Ishikawa (cell line): ENCODE measurements around the gene GRAMD4.

ENCODE experiments used
- CEBPB ChIP-seq: IDR thresholded peaks from 2 replicates; pipeline ENCODE4 v1.6.1; 2012
- CREB1 ChIP-seq: IDR thresholded peaks from 2 replicates; pipeline ENCODE4 v1.6.1; 2012; ENCODE audit warnings: low read depth
- EGR1 ChIP-seq: IDR thresholded peaks from 2 replicates; pipeline ENCODE4 v1.6.1; 2012
- EP300 ChIP-seq: IDR thresholded peaks from 2 replicates; pipeline ENCODE4 v1.6.1; 2012; ENCODE audit warnings: borderline replicate concordance
- FOXM1 ChIP-seq: IDR thresholded peaks from 2 replicates; pipeline ENCODE4 v1.6.1; 2012; ENCODE audit warnings: low read depth, borderline replicate concordance
- MAX ChIP-seq: IDR thresholded peaks from 2 replicates; pipeline ENCODE4 v1.6.1; 2012
- NFIC ChIP-seq: IDR thresholded peaks from 2 replicates; pipeline ENCODE4 v1.6.1; 2012
- RAD21 ChIP-seq: IDR thresholded peaks from 2 replicates; pipeline ENCODE4 v1.6.1; 2012; ENCODE audit warnings: low read depth
- TAF1 ChIP-seq: IDR thresholded peaks from 2 replicates; pipeline ENCODE4 v1.6.1; 2012; ENCODE audit warnings: low read depth, mild to moderate bottlenecking
- TCF12 ChIP-seq: IDR thresholded peaks from 2 replicates; pipeline ENCODE4 v1.6.1; 2012; ENCODE audit warnings: low read depth
- TEAD4 ChIP-seq: IDR thresholded peaks from 2 replicates; pipeline ENCODE4 v1.6.1; 2012
- YY1 ChIP-seq: IDR thresholded peaks from 2 replicates; pipeline ENCODE4 v1.6.1; 2012; ENCODE audit warnings: low read depth
- ZBTB7A ChIP-seq: IDR thresholded peaks from 2 replicates; pipeline ENCODE4 v1.6.1; 2012; ENCODE audit warnings: low read depth
- TF ChIP-seq, protein P1 (sequence below): IDR thresholded peaks from 2 replicates; pipeline ENCODE4 v1.6.1; 2012; ENCODE audit warnings: low read depth, mild to moderate bottlenecking
- TF ChIP-seq, protein P2 (sequence below): IDR thresholded peaks from 2 replicates; pipeline ENCODE4 v1.6.1; 2012

GRAMD4 gene

DNA sequence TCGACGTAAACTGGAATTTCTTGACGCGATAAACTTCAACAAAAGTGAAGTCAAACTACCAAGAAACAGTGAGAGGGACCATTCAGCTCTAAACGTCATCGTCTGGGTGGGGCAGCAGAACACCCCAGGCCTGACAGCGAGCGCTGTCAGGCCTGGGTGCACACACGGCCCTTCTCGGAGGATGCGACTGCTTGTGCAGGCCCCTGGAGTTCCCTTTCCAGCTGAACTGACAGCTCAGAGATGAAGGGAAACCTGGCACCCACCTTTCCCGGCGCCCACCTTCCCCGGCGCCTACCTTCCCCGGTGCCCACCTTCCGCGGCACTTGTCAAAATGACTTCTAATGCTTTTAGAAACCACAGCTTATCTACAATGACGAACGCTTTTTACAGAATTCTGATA is 70.0 kb downstream of the GRAMD4 start:
- no peak for TF ChIP-seq FOXM1
- no peak for TF ChIP-seq CEBPB
- TF ChIP-seq, protein P1, sequence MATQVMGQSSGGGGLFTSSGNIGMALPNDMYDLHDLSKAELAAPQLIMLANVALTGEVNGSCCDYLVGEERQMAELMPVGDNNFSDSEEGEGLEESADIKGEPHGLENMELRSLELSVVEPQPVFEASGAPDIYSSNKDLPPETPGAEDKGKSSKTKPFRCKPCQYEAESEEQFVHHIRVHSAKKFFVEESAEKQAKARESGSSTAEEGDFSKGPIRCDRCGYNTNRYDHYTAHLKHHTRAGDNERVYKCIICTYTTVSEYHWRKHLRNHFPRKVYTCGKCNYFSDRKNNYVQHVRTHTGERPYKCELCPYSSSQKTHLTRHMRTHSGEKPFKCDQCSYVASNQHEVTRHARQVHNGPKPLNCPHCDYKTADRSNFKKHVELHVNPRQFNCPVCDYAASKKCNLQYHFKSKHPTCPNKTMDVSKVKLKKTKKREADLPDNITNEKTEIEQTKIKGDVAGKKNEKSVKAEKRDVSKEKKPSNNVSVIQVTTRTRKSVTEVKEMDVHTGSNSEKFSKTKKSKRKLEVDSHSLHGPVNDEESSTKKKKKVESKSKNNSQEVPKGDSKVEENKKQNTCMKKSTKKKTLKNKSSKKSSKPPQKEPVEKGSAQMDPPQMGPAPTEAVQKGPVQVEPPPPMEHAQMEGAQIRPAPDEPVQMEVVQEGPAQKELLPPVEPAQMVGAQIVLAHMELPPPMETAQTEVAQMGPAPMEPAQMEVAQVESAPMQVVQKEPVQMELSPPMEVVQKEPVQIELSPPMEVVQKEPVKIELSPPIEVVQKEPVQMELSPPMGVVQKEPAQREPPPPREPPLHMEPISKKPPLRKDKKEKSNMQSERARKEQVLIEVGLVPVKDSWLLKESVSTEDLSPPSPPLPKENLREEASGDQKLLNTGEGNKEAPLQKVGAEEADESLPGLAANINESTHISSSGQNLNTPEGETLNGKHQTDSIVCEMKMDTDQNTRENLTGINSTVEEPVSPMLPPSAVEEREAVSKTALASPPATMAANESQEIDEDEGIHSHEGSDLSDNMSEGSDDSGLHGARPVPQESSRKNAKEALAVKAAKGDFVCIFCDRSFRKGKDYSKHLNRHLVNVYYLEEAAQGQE = no peak
- no peak for TF ChIP-seq NFIC
- TF ChIP-seq EP300 = no peak
- TF ChIP-seq TEAD4 = no peak
- no peak for TF ChIP-seq EGR1
- no peak for TF ChIP-seq CREB1
- no peak for TF ChIP-seq MAX
- TF ChIP-seq, protein P2, sequence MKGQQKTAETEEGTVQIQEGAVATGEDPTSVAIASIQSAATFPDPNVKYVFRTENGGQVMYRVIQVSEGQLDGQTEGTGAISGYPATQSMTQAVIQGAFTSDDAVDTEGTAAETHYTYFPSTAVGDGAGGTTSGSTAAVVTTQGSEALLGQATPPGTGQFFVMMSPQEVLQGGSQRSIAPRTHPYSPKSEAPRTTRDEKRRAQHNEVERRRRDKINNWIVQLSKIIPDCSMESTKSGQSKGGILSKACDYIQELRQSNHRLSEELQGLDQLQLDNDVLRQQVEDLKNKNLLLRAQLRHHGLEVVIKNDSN = no peak
- no peak for TF ChIP-seq ZBTB7A
- TF ChIP-seq TCF12 = no peak
- TF ChIP-seq TAF1 = no peak
- TF ChIP-seq RAD21 = no peak
- no peak for TF ChIP-seq YY1

GRCh38 chr22:46691571-46691970 is 71.4 kb downstream of the GRAMD4 start:
- TF ChIP-seq NFIC = no peak
- TF ChIP-seq TEAD4 = no peak
- TF ChIP-seq CREB1 = no peak
- no peak for TF ChIP-seq CEBPB
- TF ChIP-seq, protein P2 = no peak
- TF ChIP-seq RAD21 = no peak
- TF ChIP-seq MAX = no peak
- no peak for TF ChIP-seq EGR1
- TF ChIP-seq EP300 = no peak
- TF ChIP-seq YY1 = no peak
- no peak for TF ChIP-seq FOXM1
- TF ChIP-seq TCF12 = no peak
- TF ChIP-seq TAF1 = no peak

GRCh38 chr22:46693634-46694415 is 73.6 kb downstream of the GRAMD4 start:
- TF ChIP-seq CEBPB (no peak), EP300 (no peak), TCF12 (no peak), NFIC (no peak), RAD21 (no peak), EGR1 (no peak), CREB1 (no peak), FOXM1 (no peak)

DNA sequence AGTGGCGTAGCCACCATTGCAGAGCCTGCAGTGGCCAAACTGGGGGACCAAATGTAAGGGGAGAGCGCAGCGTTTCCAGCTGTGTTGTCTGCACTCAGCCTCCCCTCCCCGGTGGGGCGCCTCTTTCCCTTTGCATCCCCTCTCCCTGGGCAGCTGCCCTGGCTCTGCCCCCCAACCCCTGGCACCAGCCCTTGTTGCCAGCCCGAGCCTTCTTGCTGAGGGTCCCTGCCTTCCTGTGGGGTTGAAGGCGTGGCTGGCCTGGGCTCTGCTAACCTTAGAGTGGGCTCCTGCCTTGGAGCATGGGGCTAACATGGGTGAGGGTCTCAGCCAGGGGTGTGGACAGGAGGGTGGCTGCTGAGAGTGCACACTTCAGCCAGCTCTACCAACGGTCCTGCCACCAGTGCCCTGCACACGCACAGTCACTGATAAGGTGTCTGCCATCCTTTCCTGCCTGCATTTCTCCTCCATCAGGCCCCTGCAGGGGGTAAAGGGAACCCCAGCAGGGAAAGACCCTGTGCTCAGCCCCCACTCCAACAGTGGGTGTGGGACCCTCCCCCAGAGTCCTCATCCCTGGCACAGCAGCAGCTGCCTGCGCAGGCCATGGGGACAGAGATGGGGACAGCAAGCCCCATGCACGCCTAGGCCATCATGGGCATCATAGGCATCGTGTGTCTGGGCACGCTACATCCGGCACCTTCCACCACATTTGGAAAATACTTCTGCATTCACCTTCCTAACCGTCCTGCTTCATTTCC is 74.4 kb downstream of the GRAMD4 start:
- TF ChIP-seq ZBTB7A (no peak), CEBPB (no peak), YY1 (no peak)

DNA sequence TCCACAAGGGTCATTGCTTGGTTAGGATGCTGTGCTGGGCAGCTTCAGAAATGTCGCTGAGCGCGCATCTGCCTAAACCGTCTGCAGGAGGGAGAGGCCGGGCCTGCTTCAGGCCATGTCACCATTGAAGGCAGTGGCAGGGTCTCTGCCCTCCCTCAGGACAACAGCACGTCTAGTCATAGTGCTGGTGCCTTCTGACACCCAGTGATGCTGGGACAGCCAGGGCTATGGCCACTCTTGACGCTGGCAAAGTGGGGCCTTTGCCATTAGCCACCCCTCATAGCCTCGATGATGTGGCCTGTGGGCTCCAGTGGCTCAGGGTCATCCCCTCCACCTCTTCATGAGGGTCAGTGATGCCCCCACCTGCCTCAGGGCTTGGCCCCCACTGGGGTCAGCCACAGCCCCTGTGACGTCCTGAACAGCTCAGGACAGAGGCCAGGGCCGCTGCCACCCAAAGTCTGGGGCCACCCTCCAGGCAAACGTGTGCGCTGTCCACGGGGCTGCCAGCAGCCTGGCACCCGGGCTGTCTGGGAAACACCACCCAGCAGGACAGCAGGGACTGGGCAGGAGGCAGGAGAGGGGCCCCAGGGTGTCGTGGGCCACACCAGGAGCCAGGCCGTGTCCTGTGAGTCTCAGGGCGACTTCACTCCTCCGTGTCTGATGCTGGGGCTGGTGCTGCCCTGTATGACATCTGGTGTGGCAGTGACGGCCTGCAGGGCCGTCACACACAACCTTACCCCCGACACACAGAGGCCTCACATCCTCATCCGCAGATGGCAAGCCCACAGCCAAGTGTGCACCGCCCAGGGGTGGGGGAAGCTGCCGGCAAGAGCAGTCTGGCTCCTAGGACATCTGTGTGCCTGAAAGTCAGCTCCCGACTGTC is 75.4 kb downstream of the GRAMD4 start:
- TF ChIP-seq, protein P1 = no peak
- TF ChIP-seq TAF1 (no peak), CREB1 (no peak), EGR1 (no peak), NFIC (no peak), CEBPB (no peak)
